Fibroblast of upper back skin (primary cell): ENCODE results near the gene GALNT2.

ENCODE experiments used
- DNase-seq: peaks from one replicate; pipeline ENCODE4 v3.0.0-alpha.2; 2013

Gene GALNT2

DNA sequence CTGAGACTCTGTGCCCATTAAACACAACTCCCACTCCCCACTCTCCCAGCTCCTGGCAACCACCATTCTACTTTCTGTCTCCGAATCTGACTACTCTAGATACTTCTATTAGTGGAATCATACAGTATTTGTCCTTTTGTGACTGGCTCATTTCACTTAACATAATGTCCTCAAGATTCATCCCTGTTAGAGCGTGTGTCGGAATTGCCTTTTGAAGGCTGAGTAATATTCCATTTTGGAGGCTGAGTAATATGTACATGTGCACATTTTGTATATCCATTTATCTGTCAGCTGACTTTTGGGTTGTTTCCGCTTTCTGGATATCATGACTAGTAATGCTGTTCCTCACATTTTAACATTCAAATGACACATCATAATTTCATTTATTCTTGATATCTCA, 30.3 kb downstream of the GALNT2 start:
- DNase-seq, result no peak

- DNase-seq, result no peak
These were observed 31.7 kb downstream of the GALNT2 start for GRCh38 chr1:230098723-230099122.

- DNase-seq, result no peak
These were observed 32.4 kb downstream of the GALNT2 start for GRCh38 chr1:230099465-230099864.

- DNase-seq, result no peak
These were observed 33.9 kb downstream of the GALNT2 start for GRCh38 chr1:230100932-230101331.

GRCh38 chr1:230101556-230101955, 34.5 kb downstream of the GALNT2 start:
- DNase-seq, result no peak

GRCh38 chr1:230102046-230102445, 35.0 kb downstream of the GALNT2 start:
- DNase-seq, result no peak

GRCh38 chr1:230102472-230102871, 35.4 kb downstream of the GALNT2 start:
- DNase-seq, result no peak

- DNase-seq, result peak; percentile 42
These were observed 36.5 kb downstream of the GALNT2 start for GRCh38 chr1:230103306-230104173.

GRCh38 chr1:230104395-230105244, 37.6 kb downstream of the GALNT2 start:
- DNase-seq, result peak; percentile 100

GRCh38 chr1:230105245-230105753, 38.3 kb downstream of the GALNT2 start:
- DNase-seq, result no peak

- DNase-seq, result peak; percentile 65
These were observed 39.0 kb downstream of the GALNT2 start for GRCh38 chr1:230105754-230106625.

- no peak for DNase-seq
These were observed 40.9 kb downstream of the GALNT2 start for GRCh38 chr1:230107941-230108340.

DNA sequence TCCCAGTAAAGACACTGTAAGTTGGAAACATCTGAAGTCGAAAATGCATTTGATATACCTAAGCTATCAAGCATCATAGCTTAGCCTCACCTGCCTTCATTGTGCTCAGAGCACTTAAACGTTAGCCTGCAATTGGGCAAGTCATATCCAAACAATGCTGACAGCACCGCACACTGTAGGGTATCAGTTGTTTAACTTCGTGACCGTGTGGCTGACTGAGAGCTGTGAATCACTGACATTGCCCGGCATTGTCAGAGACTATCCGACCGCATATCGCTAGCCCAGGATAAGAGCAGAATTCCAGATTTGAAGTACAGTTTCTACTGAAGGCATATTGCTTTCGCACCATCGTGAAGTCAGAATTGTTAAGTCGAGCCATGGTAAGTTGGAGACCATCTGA, 41.5 kb downstream of the GALNT2 start:
- no peak for DNase-seq

DNA sequence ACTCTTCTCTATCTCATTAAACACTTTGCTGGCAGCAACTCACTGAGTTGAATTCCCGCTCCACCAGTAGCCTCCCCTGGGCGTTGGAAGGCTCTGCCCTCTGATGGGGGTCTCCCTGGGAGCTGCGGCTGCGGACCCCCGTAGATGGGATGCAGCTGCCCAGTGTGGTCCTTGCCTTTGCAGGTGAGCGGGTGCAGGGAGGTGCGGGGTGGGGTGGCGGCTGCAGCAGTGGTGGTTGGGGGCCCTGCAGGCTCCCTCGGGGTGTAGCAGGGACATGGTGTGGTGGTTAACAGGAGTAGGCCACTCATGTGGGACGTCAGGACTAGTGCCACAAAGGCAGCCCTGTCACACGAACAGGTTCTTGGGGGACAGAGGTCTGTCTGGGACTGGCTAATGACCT, 42.0 kb downstream of the GALNT2 start:
- no peak for DNase-seq

DNA sequence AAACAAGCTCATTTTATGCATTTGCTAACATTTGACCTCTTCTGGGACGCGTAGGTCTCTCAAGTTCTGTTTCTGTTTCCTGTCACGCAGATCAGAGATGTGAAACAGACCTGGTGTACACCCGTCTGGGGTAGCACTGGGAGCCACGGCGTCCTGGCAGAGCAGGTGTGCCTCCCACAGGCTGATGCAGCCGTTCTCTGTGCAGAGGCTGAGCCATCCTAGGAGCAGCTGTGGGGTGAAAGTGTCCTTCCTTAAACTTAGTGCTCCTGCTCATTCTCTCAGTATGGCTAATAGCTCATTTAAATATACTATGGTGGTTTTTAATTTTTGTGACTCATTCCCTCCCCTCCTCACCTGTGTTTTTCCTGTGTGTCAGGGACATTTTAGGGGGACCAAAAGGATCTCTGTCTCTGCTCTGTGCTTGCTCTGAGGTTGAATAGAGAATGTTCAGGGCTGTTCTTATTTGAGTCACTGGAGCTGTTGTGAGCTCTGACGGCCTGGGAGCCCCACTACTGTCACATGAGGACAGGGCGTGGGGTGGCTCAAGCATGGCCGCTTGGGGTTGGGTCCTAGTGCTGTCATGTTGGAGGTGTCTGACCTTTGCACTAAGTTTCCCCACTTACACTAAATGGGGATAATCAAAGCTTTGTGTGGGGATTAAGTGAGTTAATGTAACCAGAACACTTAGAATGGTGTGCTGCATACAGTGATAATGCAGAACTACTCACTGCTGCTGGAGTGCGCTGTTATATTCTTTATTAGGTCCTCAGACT, 43.0 kb downstream of the GALNT2 start:
- DNase-seq, result no peak

DNA sequence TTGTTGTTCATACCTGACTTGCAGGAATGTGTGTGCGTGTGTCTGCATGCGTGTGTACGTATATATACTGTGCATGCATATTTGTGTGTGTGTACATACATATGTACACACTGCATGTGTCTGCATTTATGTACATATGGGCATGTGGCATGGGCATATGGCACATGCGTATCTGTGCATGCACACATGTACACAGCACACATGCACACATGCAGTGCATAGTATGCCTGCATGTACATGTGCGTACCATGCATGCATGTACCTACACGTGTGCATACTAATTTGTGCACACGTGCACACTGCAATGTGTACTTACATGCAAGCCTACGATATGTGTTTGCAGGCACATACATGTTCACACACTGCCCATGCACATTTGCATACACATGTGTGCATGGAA, 43.9 kb downstream of the GALNT2 start:
- no peak for DNase-seq

- no peak for DNase-seq
These were observed 45.2 kb downstream of the GALNT2 start for GRCh38 chr1:230112131-230112701.

DNA sequence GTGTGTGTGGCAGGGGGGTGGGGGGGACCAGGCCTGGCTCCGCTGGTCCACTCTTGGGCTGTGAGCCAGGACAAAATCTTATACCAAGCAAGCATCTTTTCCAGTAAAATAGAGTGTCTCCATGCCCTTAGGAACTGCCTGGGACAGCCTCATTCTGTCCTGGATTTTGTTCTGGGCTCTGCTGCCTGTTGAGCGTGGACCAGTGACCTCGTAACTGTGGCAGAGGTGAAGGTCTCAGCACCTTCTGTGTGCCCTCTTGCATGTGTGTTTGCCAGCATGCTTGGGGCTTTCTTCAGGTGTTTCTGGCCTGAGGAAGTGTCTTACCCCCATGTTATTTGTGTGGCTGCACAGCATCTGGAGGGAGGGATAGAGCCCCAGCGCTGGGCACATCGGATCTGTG, 45.7 kb downstream of the GALNT2 start:
- no peak for DNase-seq

- no peak for DNase-seq
These were observed 46.2 kb downstream of the GALNT2 start for GRCh38 chr1:230113235-230113592.

GRCh38 chr1:230113593-230114236, 46.7 kb downstream of the GALNT2 start:
- DNase-seq, result peak; percentile 87

DNA sequence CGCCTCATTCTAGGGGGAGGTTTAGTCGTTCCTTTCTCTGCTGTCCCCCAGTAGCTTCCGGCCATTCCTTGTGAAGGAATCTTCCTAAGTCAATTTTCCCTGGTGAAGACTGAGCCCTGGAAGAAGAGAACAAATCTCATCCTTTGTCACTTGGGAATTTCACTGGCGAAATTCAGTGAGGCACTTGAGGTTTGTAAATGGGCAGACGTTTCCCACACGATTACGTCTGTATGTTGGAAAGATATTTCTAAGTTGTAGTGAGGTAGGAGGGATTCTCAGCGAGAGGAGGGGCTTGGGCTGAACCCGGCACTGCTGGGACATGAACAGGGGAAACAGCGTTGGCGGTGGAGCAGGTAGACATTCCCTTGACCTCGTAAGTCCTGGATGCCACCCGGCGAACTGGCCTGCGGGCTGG, 47.2 kb downstream of the GALNT2 start:
- DNase-seq, result peak; percentile 57
